MM.1S (cell line): Measurements from ENCODE around the gene KIF25.

Source experiments
- DNase-seq: peaks from one replicate; pipeline ENCODE4 v3.0.0-alpha.2; 2015
- H2AFZ ChIP-seq: fragments of 300-600 bp; sonication (generic); 2 replicates; pipeline ENCODE4 v1.6.0; 2016; ENCODE audit warnings: antibody characterized with exemption, low read length
- H3F3A ChIP-seq: fragments of 300-600 bp; sonication (generic); 2 replicates; pipeline ENCODE4 v1.6.1; 2016; ENCODE audit warnings: mild to moderate bottlenecking, antibody characterized with exemption, low read length, moderate library complexity, mixed read lengths; ENCODE audit not compliant: insufficient read depth
- H3K27ac ChIP-seq: fragments of 300-600 bp; sonication (generic); 2 replicates; pipeline ENCODE4 v1.5.1; 2016; ENCODE audit warnings: mild to moderate bottlenecking, low read length
- H3K27me3 ChIP-seq: fragments of 300-600 bp; sonication (generic); replicated peaks from 2 replicates; pipeline ENCODE4 v1.6.0; 2016; ENCODE audit warnings: low read length; ENCODE audit not compliant: insufficient read depth
- H3K36me3 ChIP-seq: fragments of 300-600 bp; sonication (generic); replicated peaks from 2 replicates; pipeline ENCODE4 v1.6.1; 2016; ENCODE audit warnings: mild to moderate bottlenecking, low read length, mixed read lengths; ENCODE audit not compliant: insufficient read depth
- H3K4me1 ChIP-seq: fragments of 300-600 bp; sonication (generic); 2 replicates; pipeline ENCODE4 v1.6.1; 2016; ENCODE audit warnings: low read length, mixed read lengths
- H3K4me2 ChIP-seq: fragments of 300-600 bp; sonication (generic); 2 replicates; pipeline ENCODE4 v1.6.0; 2016; ENCODE audit warnings: low read depth, low read length
- H3K4me3 ChIP-seq: fragments of 300-600 bp; sonication (generic); 2 replicates; pipeline ENCODE4 v1.5.1; 2016; ENCODE audit warnings: low read length, mixed read lengths
- H3K79me2 ChIP-seq: fragments of 300-600 bp; sonication (generic); 2 replicates; pipeline ENCODE4 v1.6.1; 2016; ENCODE audit warnings: mixed run types, low read length, mixed read lengths
- H3K9ac ChIP-seq: fragments of 300-600 bp; sonication (generic); 2 replicates; pipeline ENCODE4 v1.6.1; 2016; ENCODE audit warnings: low read length, mixed read lengths
- H3K9me2 ChIP-seq: fragments of 300-600 bp; sonication (generic); replicated peaks from 2 replicates; pipeline ENCODE4 v1.6.1; 2016; ENCODE audit warnings: mild to moderate bottlenecking, low read length, mixed read lengths; ENCODE audit not compliant: insufficient read depth
- H3K9me3 ChIP-seq: fragments of 300-600 bp; sonication (generic); replicated peaks from 2 replicates; pipeline ENCODE4 v1.6.1; 2016; ENCODE audit warnings: mild to moderate bottlenecking, low read length, mixed read lengths; ENCODE audit not compliant: insufficient read depth
- H4K20me1 ChIP-seq: fragments of 300-600 bp; sonication (generic); 2 replicates; pipeline ENCODE4 v1.6.1; 2016; ENCODE audit warnings: mild to moderate bottlenecking, low read length, moderate library complexity, mixed read lengths; ENCODE audit not compliant: insufficient read depth
- CTCF ChIP-seq: fragments of 300-600 bp; sonication (generic); IDR thresholded peaks from 2 replicates; pipeline ENCODE4 v1.5.1; 2016; ENCODE audit warnings: antibody characterized with exemption, low read length, mixed read lengths
- EZH2 ChIP-seq: fragments of 300-600 bp; sonication (generic); optimal IDR thresholded peaks from 2 replicates; pipeline ENCODE3; 2017; ENCODE audit warnings: low read depth, mild to moderate bottlenecking, antibody characterized with exemption, low read length, mixed read lengths
- EZH2phosphoT487 ChIP-seq: fragments of 300-600 bp; sonication (generic); IDR thresholded peaks from 2 replicates; pipeline ENCODE4 v1.6.1; 2018; ENCODE audit warnings: antibody characterized with exemption, low read length

The KIF25 gene

GRCh38 chr6:168043848-168044415 lies 46.5 kb downstream of the KIF25 start:
- Histone ChIP-seq H3K27ac (no peak overlapping the region), H3K4me1 (no peaks in the 10 kb centered on the region), H3K9me3 (no peaks in the 10 kb centered on the region), H3K4me2 (no peak overlapping the region), H3K4me3 (no peak overlapping the region), H4K20me1 (no peaks in the 10 kb centered on the region), H2AFZ (no peak overlapping the region), H3K9ac (no peak overlapping the region), H3K27me3 (no peaks in the 10 kb centered on the region), H3F3A (no peaks in the 10 kb centered on the region), H3K79me2 (no peaks in the 10 kb centered on the region), H3K36me3 (no peaks in the 10 kb centered on the region), H3K9me2 (no peaks in the 10 kb centered on the region)
- no peak for DNase-seq
- TF ChIP-seq EZH2: no peak
- no peak for TF ChIP-seq CTCF
- TF ChIP-seq EZH2phosphoT487: no peak

GRCh38 chr6:168044521-168045130 lies 47.2 kb downstream of the KIF25 start:
- H3K9ac ChIP-seq: no peak overlapping the region
- no peaks in the 10 kb centered on the region for H3K9me2 ChIP-seq
- no peaks in the 10 kb centered on the region for H3F3A ChIP-seq
- H3K27ac ChIP-seq: no peak overlapping the region
- DNase-seq: no peak
- no peaks in the 10 kb centered on the region for H4K20me1 ChIP-seq
- H3K4me2 ChIP-seq: no peak overlapping the region
- no peaks in the 10 kb centered on the region for H3K4me1 ChIP-seq
- H3K9me3 ChIP-seq: no peaks in the 10 kb centered on the region
- no peak overlapping the region for H2AFZ ChIP-seq
- H3K36me3 ChIP-seq: no peaks in the 10 kb centered on the region
- no peaks in the 10 kb centered on the region for H3K79me2 ChIP-seq
- no peak overlapping the region for H3K4me3 ChIP-seq
- TF ChIP-seq EZH2phosphoT487 (no peak), EZH2 (no peak), CTCF (no peak)
- H3K27me3 ChIP-seq: no peaks in the 10 kb centered on the region

- H3F3A ChIP-seq: no peaks in the 10 kb centered on the region
- H3K9me3 ChIP-seq: no peaks in the 10 kb centered on the region
- H3K9ac ChIP-seq: no peak overlapping the region
- no peaks in the 10 kb centered on the region for H3K4me1 ChIP-seq
- no peak for DNase-seq
- H3K79me2 ChIP-seq: no peaks in the 10 kb centered on the region
- no peaks in the 10 kb centered on the region for H3K9me2 ChIP-seq
- H4K20me1 ChIP-seq: no peaks in the 10 kb centered on the region
- TF ChIP-seq CTCF: no peak
- no peak for TF ChIP-seq EZH2phosphoT487
- TF ChIP-seq EZH2: no peak
- H2AFZ ChIP-seq: no peak overlapping the region
- H3K36me3 ChIP-seq: no peaks in the 10 kb centered on the region
- H3K4me2 ChIP-seq: no peak overlapping the region
- no peak overlapping the region for H3K4me3 ChIP-seq
- no peaks in the 10 kb centered on the region; the same call in 1 of the 2 replicates for H3K27me3 ChIP-seq
- H3K27ac ChIP-seq: no peak overlapping the region
These were observed 47.7 kb downstream of the KIF25 start for GRCh38 chr6:168045141-168045691.
